Stimulated activated CD4-positive, alpha-beta T cell treated with anti-CD3 and anti-CD28 coated beads, Interleukin-12 subunit alpha, Interleukin-12 subunit beta, amount 100 ng/mL, for 4 hours (primary cell): ENCODE measurements around the gene TTF1.
A peak's percentile ranks its signal among the peaks of the same experiment; 100 is the strongest.

ENCODE experiments used
- DNase-seq: peaks from one replicate; pipeline ENCODE4 v3.0.0-alpha.2; 2020

The TTF1 gene, protein sequence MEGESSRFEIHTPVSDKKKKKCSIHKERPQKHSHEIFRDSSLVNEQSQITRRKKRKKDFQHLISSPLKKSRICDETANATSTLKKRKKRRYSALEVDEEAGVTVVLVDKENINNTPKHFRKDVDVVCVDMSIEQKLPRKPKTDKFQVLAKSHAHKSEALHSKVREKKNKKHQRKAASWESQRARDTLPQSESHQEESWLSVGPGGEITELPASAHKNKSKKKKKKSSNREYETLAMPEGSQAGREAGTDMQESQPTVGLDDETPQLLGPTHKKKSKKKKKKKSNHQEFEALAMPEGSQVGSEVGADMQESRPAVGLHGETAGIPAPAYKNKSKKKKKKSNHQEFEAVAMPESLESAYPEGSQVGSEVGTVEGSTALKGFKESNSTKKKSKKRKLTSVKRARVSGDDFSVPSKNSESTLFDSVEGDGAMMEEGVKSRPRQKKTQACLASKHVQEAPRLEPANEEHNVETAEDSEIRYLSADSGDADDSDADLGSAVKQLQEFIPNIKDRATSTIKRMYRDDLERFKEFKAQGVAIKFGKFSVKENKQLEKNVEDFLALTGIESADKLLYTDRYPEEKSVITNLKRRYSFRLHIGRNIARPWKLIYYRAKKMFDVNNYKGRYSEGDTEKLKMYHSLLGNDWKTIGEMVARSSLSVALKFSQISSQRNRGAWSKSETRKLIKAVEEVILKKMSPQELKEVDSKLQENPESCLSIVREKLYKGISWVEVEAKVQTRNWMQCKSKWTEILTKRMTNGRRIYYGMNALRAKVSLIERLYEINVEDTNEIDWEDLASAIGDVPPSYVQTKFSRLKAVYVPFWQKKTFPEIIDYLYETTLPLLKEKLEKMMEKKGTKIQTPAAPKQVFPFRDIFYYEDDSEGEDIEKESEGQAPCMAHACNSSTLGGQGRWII

GRCh38 chr9:132406554-132407122 is at the start of gene TTF1:
TSS of gene TTF1 (minus strand) at chr9:132406840. CDS start at chr9:132402821, 4,019 bp downstream.
- peak; percentile 88 for DNase-seq

DNA sequence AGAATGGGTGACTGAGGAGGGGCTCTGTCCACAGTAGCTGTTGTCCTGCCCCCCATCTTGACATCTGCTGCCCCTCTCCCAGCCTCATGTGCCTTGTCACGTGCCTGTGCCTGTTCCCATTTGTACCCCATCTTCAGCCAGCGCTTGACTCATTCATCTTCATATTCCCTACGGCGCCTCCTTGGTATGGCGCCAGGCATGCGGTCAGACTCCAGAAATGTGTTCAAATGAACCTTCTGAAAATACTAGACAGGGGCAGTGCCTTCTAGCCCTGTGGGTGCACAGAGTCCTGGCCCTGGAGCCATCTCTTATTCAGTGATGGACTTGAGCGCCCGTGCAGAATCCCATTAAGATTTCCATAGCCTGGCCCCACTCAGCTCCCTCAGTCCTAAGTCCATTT is 49.6 kb upstream of the TTF1 start:
- DNase-seq: no peak

DNA sequence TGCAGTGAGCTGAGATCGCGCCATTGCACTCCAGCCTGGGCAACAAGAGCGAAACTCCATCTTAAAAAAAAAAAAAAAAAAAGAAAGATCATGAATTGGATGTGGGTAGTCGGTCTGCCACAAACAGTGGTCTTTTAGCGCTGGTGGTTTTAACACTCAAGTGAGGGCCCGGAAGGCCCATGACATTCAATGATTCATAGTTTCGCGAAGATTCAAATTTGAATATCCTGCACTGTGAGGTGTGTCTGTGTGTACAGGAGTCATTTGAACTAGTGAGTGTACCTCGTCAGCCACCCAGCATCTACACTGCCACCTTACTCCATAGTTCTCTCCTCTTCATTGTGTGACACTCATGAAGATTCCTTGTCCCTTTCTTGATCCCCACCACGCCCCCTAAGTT is 44.6 kb upstream of the TTF1 start:
- DNase-seq: no peak

- DNase-seq: no peak
Observed at GRCh38 chr9:132447902-132448301, 41.3 kb upstream of the TTF1 start.

DNA sequence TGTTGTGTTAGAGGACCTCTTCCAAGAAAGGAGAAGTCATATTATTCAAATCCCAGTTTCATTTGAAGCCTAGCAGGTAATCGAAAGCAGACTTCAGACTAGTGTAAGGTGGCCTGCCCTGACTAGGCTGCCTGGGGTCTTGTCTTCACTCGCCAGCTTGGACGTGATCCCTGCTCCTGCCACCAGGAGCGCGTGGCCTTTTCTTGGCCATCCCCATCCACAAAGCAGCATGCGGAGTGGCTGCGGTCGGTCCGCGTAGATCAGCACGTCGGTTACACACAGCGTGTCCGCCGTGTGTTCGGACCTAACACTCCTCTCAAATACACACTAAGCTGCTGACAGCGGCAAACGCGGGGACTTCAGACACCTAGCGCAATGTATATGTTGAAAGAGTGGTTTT is 40.7 kb upstream of the TTF1 start:
- no peak for DNase-seq

DNA sequence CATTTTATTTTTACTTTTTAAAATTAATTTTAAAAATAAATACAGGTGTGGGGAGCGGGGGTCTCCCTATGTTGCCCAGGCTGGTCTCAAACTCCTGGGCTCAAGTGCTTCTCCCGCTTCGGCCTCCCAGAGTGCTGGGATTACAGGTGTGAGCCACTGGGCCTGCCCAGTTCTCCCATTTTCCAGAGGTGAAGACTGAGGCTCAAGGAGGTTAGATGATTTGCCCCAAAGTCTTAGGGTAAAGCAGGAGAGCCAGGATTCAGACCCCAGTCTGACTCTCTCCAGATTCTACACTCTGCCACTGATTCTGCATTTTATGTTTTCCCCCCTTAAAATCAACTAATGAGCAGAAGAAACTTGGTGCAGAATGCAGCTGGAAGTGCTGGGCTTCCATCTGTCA is 40.2 kb upstream of the TTF1 start:
- no peak for DNase-seq

GRCh38 chr9:132443951-132444607 is 37.4 kb upstream of the TTF1 start:
- DNase-seq: no peak

GRCh38 chr9:132441404-132441803 is 34.8 kb upstream of the TTF1 start:
- DNase-seq: no peak

DNA sequence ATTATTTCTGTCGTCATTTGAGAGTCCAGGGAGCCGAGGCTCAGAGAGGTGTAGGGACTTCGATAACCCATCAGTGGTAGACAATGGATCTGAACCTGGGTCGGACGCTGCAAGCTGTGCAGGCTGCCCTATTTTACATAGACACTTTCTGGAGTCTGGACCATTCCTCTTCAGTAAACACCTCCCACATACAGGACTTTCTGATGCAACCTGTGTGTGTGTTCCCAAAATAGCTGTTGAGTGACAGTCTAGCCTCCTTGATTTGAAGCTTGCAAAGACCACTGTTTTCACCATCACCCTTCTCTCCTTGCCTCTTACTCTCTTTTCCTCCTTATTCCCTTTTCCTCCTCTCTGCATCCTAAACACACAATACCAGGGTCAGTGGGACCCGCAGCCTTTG is 34.1 kb upstream of the TTF1 start:
- no peak for DNase-seq

DNA sequence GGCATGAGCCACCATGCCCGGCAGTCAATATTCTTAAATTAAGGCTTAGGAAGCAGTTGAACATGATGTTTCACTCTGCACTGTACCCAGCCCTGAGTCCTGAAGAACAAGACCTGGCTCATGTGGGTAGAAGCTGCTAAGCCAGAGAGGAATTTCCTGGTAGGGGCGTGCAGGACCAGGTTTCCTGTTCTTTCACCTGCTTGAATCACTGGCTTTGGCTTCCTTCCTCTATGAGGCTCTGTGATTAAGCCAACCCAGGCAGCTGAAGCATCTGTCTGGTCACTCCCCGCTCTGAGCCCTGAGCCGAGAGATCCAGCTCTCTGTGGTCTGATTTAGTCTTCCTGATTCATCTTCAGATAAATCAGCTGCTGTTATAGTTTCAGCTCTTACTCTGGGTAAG is 32.5 kb upstream of the TTF1 start:
- no peak for DNase-seq

DNA sequence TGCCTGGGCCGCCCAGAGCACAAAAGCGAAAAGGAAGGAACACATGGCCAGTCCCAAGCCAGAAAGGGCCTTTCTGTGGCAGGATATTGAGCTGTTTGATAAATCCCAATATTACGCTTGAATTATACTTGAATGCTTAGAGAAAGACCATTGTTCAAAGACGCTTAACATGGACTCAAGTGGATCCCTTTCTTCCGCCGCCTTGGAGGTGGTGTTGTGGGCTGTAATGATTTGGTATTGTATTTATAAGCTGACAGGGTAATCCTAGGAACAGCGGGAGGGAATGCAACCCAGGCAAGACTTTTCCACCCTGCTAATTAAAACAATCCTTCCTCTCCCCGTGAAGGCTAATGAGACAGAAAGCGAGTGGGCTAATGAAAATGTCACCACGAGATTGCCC is 28.2 kb upstream of the TTF1 start:
- DNase-seq: no peak

- DNase-seq: no peak
Observed at GRCh38 chr9:132430998-132431397, 24.4 kb upstream of the TTF1 start.

- DNase-seq: no peak
Observed at GRCh38 chr9:132426639-132427414, 20.2 kb upstream of the TTF1 start.

GRCh38 chr9:132425675-132426062 is 19.0 kb upstream of the TTF1 start:
- no peak for DNase-seq

DNA sequence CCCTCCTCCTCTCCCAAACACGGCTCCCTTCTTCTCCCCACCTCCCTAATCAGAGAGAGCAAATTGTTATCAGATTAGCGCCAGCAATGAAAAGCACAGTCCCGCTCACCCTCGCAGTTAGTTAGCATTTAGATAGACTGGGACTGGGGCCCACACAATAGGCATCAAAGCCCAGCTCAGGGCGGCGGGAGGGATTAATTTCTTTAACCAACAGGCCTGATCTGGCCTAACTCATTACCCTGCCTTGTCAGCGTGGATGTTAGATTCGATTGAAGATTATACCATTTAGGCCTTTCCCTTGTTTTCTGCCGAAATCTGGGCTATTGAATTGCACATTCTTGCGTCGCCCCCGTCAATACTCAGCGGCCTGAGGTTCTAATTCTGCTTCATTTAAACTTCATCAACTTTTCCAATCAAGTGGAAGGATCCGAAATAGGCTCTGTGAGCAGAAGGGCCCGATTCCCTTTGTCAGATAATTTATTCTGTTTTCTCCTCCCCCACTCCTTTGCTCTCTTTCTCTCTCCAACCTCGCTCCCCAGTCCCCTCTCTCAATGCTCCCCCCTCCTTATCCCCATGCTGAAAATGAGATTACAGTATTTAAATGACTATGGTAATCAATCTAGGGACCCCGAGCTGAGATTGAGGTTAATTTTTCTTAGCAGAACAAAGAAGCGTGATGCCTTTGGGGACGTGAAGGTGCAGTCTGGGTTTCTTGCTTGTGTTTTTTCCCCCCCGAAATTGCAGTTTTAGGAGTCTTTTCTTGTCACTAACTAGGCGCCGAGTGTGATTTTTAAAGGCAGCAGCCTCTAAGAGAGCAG is 18.4 kb upstream of the TTF1 start:
- DNase-seq: no peak

DNA sequence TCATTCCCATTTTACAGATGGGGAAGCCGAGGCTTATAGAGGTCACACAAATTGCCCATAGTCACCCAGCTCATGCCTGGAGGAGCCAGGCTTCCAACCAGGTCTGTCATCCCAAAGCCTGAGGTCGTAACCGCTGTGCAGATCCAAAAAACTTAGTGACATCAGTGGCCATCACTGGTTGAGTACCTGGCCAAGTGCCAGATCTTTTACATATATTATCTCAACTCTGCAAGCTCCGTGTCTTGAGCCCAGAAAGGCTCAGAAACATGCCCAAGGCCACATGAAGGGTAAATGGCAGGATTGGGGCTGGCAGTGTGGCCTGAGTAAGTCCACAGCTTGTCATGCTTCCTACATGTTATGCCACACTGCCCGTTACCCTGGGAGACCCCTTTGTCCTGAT is 16.9 kb upstream of the TTF1 start:
- DNase-seq: no peak

GRCh38 chr9:132422574-132422973 is 15.9 kb upstream of the TTF1 start:
- no peak for DNase-seq

DNA sequence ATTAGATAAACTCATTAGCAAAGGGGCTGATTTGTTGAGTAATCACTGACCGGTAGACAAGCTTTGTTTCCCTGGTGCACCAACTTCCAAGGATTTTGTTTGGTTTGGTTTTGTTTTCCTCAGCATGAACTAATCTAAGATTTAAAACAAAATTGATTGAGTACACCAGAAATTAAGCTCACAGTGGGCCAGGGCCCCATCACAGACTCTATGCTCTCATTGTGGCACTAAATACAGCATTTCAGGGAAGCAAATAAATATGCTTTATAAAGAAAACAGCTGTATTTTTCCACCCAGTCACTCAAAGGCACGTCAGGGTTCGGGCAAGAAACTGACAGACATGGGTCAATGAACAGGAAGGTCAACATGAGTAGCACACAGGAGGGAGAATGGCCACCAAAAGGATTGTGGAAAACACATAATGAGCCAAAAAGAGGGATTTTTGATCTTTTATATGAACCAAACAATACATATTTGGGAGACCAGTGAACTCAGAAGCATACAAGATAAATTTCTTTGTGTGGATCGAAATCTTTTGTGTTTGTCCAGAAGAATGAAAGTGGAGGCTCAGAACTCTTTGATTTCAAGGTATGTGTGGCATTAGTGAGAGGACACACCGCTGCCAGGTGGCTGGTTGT is 12.2 kb upstream of the TTF1 start:
- DNase-seq: no peak

GRCh38 chr9:132415181-132415580 is 8.5 kb upstream of the TTF1 start:
- DNase-seq: no peak

- DNase-seq: no peak
Observed at GRCh38 chr9:132414731-132415130, 8.1 kb upstream of the TTF1 start.

DNA sequence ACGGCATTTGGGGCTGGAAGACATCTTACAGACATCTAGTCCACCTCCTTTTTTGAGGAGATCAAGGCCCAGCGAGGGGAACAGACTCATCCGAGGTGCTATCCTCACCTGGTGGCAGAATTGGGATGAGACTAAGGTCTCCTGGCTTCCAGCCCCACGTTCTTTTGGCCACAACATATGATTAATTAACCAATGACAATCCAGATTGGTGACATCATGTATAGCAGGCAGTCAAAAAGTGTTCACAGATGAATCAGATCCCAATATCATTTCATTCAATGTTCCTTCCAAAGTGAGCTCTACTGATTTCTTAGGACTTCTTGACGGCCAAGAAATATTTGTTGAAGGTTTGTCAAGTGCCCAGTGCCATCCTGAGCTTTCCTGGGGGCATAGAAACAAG is 7.3 kb upstream of the TTF1 start:
- DNase-seq: no peak
